ENCODE results near the gene IQCM.

GRCh38 chr4:149370002-149370401, 445.6 kb downstream of the IQCM start:
- TF ChIP-seq, protein P1, sequence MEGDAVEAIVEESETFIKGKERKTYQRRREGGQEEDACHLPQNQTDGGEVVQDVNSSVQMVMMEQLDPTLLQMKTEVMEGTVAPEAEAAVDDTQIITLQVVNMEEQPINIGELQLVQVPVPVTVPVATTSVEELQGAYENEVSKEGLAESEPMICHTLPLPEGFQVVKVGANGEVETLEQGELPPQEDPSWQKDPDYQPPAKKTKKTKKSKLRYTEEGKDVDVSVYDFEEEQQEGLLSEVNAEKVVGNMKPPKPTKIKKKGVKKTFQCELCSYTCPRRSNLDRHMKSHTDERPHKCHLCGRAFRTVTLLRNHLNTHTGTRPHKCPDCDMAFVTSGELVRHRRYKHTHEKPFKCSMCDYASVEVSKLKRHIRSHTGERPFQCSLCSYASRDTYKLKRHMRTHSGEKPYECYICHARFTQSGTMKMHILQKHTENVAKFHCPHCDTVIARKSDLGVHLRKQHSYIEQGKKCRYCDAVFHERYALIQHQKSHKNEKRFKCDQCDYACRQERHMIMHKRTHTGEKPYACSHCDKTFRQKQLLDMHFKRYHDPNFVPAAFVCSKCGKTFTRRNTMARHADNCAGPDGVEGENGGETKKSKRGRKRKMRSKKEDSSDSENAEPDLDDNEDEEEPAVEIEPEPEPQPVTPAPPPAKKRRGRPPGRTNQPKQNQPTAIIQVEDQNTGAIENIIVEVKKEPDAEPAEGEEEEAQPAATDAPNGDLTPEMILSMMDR (conservative IDR thresholded peaks at IDR 0.05 in 1 of 2, IDR thresholded peaks at IDR 0.05 in 1 of 2; ENCODE audit: extremely low read depth in 1 of 2, insufficient read depth in 1 of 2, low read depth in 1 of 2, low read length in 2 of 2), result no peak
- no peak for TF ChIP-seq EZH2 (IDR thresholded peaks at IDR 0.05; ENCODE audit: borderline replicate concordance, low read length)
